Measurements from ENCODE around the gene TELO2.
A peak's percentile ranks its signal among the peaks of the same experiment; 100 is the strongest.

The TELO2 gene

DNA sequence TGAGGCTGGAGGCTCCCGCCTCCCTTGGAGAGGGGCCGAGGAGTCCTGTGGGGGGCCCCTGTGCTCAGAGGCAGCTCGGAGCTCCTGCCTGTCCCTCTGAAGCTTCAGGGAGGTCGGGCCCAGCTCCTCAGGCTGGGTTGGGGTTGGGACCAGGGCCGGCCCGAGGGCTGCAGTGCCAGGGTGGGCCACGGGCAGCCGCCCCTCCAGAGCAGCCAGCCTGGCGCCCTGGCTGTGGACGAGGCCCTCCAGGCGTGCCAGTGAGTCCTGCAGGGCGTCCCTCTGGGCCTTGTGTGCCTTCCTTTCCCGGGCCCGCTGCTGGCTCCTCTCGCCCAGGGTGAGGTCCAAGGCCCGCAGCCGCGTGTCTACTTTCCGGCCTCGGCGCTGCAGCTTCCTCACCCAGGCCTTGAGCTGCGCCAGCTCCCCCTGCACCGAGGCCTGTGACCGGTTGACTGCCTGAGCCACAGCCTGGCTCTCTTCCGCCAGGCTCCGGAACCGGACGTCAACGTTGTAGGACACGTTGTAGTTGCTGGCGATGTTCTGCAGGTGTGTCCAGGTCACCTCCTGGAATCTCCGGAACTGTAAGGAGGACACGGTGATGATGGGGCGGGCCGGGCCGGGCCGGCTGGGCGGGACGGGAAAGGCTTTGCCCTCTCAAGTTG lies 5.6 kb upstream of the TELO2 start:
- DNase-seq (ENCODE audit: low read depth) = no peak
- H3K4me3 ChIP-seq (ENCODE audit: low read depth, low read length) = no peak overlapping the region
- TF ChIP-seq, protein P1, sequence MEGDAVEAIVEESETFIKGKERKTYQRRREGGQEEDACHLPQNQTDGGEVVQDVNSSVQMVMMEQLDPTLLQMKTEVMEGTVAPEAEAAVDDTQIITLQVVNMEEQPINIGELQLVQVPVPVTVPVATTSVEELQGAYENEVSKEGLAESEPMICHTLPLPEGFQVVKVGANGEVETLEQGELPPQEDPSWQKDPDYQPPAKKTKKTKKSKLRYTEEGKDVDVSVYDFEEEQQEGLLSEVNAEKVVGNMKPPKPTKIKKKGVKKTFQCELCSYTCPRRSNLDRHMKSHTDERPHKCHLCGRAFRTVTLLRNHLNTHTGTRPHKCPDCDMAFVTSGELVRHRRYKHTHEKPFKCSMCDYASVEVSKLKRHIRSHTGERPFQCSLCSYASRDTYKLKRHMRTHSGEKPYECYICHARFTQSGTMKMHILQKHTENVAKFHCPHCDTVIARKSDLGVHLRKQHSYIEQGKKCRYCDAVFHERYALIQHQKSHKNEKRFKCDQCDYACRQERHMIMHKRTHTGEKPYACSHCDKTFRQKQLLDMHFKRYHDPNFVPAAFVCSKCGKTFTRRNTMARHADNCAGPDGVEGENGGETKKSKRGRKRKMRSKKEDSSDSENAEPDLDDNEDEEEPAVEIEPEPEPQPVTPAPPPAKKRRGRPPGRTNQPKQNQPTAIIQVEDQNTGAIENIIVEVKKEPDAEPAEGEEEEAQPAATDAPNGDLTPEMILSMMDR (conservative IDR thresholded peaks at IDR 0.05; ENCODE audit: low read depth, low read length) = no peak

DNA sequence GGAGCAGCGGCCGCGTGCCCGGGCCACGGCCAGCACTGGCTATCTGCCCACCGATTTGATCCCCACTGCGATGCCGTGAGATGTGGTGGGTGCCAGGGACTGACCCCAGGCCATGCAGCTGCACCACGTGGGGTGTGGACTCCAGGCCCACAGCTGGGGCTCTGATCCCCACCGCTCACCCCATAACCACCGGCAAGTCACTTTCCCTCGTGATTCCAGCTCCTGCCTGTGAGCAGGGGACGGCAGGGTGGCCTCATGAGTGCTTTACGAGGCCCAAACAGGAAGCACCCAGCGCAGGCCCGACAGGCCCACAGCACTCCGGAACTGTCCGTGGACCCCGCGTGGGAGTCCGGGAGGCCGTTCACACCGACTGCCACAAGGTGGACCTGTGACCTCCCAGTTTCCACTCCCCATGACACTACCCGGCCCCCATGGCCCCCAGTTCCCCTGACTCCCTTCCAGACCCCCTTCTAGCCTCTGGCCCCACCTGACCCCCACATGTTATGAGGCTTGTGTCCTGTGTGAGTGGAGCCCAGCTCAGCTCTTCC lies 5.0 kb upstream of the TELO2 start:
- H3K4me3 ChIP-seq (ENCODE audit: low read depth, low read length) = no peak overlapping the region
- TF ChIP-seq, protein P1 (conservative IDR thresholded peaks at IDR 0.05; ENCODE audit: low read depth, low read length) = no peak
- no peak for DNase-seq (ENCODE audit: low read depth)

DNA sequence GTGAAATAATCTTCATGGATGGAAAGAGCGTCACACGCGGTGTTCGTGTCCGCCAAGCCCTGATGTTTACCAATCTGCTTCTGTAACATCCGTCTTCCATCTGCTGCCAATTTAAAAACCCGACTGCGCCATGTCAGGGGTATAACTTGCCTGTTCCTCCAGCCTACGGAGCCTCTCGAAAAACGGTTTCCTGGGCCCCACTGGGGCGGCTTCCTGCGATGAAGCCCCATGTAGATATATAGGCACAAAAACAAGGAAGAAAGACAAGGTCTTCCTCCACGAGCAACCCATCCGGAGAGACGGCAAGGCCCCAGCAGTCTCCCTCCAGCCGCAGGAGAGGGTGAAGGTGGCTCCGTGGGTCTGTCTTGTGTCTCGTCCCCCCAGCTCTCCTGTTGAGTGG lies 4.5 kb upstream of the TELO2 start, which contains the start of gene PTX4:
TSS of gene PTX4 (minus strand) at position 326 of the 400 bp plus-strand sequence. CDS start at position 291, 35 bp downstream.
- no peak for DNase-seq (ENCODE audit: low read depth)
- no peak within 1 kb of the TSS for H3K4me3 ChIP-seq (ENCODE audit: low read depth, low read length)
- TF ChIP-seq, protein P1 (conservative IDR thresholded peaks at IDR 0.05; ENCODE audit: low read depth, low read length) = no peak

DNA sequence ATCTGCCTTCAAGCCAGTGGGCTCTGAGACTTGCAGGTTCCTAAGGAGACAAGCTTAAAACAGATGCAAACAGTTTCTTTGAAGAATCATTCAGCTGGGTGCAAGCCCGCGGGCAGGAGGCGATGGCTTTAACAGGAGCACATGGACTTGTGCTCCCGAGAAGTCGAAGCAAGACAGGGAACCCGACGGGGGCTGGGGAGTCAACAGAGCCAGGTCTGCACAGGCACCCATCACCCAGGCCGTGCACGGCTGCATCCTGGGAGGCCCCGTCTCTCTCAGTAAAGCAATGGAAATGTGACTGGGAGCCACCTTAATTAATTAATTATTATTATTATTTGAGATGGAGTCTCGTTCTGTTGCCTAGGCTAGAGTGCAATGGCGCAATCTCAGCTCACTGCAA lies 4.1 kb upstream of the TELO2 start:
- no peak overlapping the region for H3K4me3 ChIP-seq (ENCODE audit: low read depth, low read length)
- TF ChIP-seq, protein P1 (conservative IDR thresholded peaks at IDR 0.05; ENCODE audit: low read depth, low read length) = no peak
- DNase-seq (ENCODE audit: low read depth) = no peak

DNA sequence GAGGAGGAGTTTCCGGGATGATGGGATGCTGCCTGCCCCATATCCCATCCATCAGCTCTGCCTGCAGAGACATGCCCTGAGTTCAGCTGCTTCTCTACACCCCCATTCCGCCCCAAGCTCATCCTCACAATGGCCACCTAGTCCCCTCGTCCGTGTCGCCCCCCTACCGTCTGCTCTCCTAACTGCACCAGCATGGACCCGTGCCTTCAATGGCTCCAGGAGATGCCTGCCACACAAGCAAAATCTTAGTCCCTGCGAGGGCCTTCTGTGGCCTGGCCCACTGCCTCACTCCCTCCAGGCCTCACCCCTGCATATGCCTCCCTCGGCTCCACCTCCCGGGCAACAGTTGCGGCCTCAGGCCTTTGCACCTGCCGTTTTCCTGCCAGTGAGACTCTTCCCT lies 1.8 kb upstream of the TELO2 start:
- no peak overlapping the region for H3K4me3 ChIP-seq (ENCODE audit: low read depth, low read length)
- TF ChIP-seq, protein P1 (conservative IDR thresholded peaks at IDR 0.05; ENCODE audit: low read depth, low read length) = no peak

DNA sequence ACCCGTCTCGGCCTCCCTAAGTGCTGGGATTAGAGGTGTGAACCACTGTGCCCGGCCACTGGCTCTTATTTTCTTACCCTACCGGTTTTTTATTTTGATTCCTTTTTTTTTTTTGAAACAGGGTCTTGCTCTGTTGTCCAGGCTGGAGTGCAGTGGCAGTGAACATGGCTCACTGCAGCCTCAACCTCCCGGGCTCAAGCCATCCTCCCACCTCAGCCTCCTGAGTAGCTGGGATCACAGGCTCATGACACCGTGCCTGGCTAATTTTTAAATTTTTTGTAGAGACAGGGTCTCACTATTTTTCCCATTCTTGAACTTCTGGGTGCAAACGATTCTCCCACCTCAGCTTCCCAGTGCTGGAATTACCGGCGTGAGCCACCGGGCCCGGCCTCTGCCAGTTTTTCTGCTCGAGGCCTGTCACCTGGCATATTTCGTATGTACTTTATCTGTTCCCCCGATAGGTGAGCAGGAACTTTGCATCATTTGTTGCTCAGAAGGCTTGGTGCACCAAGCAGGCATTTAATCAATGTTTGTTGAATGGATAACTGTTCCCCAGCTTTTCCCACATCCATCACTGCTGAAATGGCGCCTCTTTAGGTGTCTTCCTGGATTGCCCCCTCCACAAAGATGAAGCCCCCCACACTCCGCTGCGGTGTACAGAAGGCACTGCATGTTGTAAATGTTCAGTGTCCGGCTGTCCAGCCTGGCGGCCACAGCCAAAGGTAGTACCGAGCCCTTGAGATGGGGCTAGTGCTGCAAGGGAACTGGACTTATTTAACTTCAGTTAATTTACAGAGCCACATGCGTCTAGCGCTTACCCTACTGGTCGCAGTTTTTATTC lies 858 bp upstream of the TELO2 start:
- TF ChIP-seq, protein P1 (conservative IDR thresholded peaks at IDR 0.05; ENCODE audit: low read depth, low read length) = no peak
- H3K4me3 ChIP-seq (ENCODE audit: low read depth, low read length) = peak overlapping the region; percentile 74
- DNase-seq (ENCODE audit: low read depth) = no peak

More for the DNA sequence above, 1.8 kb upstream of the TELO2 start:
- DNase-seq (ENCODE audit: low read depth) = no peak

All from choroid plexus epithelial cell (primary cell).